ENCODE measurements around the gene PRR9.

DNA sequence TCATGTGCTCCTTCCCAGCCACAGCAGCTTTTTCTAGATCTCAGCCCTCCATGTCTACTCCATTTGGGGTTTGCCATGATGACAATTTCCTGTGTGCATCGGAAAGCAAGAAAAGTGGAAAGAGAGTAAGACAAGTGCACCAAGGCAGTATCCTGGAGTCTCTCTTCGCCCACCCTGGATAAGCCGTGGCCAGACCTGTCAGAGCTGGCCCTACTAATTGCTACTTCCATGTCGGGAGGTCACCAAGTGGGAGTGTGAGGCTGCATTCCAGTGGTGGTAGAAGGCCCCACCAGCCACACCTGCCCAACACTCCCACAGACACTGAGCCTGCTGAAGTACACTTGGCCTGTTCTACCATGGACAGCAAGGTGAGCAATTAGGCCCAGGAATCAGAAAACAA lies 28.1 kb downstream of the PRR9 start:
- TF ChIP-seq POLR2A (IDR thresholded peaks at IDR 0.05) = no peak
- TF ChIP-seq, protein P1, sequence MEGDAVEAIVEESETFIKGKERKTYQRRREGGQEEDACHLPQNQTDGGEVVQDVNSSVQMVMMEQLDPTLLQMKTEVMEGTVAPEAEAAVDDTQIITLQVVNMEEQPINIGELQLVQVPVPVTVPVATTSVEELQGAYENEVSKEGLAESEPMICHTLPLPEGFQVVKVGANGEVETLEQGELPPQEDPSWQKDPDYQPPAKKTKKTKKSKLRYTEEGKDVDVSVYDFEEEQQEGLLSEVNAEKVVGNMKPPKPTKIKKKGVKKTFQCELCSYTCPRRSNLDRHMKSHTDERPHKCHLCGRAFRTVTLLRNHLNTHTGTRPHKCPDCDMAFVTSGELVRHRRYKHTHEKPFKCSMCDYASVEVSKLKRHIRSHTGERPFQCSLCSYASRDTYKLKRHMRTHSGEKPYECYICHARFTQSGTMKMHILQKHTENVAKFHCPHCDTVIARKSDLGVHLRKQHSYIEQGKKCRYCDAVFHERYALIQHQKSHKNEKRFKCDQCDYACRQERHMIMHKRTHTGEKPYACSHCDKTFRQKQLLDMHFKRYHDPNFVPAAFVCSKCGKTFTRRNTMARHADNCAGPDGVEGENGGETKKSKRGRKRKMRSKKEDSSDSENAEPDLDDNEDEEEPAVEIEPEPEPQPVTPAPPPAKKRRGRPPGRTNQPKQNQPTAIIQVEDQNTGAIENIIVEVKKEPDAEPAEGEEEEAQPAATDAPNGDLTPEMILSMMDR (IDR thresholded peaks at IDR 0.05 in 8 of 11, conservative IDR thresholded peaks at IDR 0.05 in 3 of 11) = no peak
